Fibroblast of mammary gland (primary cell): ENCODE data around the gene MOAP1.

ENCODE experiments used
- DNase-seq: peaks from one replicate; pipeline ENCODE4 v3.0.0-alpha.2; 2010; ENCODE audit warnings: low read depth
- H3K4me3 ChIP-seq: 2 replicates; pipeline ENCODE4 v1.5.1; 2011; ENCODE audit warnings: low read depth, mild to moderate bottlenecking, low read length, moderate library complexity; ENCODE audit not compliant: control insufficient read depth
- TF ChIP-seq, protein P1 (sequence below): conservative IDR thresholded peaks from 2 replicates; pipeline ENCODE4 v1.5.1; 2011; ENCODE audit warnings: low read depth, low read length, inconsistent platforms; ENCODE audit not compliant: control insufficient read depth, insufficient read depth

MOAP1 gene

DNA sequence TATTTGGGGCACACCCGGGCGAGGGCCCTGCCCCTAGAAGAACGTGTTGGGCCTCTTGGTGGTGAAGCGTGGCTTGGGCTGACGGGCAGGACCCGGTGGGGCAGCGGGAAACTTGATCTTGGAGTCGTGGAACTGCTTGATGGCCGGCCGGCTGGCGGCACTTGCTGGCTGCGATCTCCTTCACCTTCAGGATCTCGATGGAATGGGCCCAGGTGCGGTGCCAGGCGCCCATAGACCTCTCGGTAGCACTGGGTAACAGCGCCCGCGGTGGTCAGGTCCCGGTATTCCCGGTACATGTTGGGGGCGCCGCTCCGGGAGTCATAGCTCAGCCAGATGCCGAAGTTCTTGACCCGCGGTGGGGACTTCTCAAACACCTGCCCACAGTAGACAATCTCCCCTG is 38.9 kb upstream of the MOAP1 start:
- DNase-seq: no peak

DNA sequence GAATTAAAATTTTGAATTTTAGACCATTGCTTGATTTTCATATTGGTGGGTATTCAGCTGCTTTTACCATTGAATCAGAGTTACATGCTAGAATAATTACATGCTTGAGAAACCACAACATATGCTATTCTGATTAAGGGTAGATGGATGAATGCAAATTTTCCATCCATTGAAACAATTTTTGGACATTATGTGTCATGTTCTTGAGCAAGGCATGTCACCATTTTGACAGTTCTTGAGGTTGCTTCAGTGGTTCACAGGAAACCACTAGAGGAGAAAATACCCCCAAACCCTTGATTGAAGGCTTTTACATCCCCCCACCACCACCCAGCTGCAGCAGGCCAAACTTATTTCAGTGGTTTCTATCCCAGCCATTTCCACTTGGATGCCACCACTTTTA is 35.8 kb upstream of the MOAP1 start:
- no peak for DNase-seq
- H3K4me3 ChIP-seq: no peak overlapping the region
- TF ChIP-seq, protein P1, sequence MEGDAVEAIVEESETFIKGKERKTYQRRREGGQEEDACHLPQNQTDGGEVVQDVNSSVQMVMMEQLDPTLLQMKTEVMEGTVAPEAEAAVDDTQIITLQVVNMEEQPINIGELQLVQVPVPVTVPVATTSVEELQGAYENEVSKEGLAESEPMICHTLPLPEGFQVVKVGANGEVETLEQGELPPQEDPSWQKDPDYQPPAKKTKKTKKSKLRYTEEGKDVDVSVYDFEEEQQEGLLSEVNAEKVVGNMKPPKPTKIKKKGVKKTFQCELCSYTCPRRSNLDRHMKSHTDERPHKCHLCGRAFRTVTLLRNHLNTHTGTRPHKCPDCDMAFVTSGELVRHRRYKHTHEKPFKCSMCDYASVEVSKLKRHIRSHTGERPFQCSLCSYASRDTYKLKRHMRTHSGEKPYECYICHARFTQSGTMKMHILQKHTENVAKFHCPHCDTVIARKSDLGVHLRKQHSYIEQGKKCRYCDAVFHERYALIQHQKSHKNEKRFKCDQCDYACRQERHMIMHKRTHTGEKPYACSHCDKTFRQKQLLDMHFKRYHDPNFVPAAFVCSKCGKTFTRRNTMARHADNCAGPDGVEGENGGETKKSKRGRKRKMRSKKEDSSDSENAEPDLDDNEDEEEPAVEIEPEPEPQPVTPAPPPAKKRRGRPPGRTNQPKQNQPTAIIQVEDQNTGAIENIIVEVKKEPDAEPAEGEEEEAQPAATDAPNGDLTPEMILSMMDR: no peak

More for the DNA sequence above, 38.9 kb upstream of the MOAP1 start:
- TF ChIP-seq, protein P1: no peak
- H3K4me3 ChIP-seq: no peak overlapping the region

DNA sequence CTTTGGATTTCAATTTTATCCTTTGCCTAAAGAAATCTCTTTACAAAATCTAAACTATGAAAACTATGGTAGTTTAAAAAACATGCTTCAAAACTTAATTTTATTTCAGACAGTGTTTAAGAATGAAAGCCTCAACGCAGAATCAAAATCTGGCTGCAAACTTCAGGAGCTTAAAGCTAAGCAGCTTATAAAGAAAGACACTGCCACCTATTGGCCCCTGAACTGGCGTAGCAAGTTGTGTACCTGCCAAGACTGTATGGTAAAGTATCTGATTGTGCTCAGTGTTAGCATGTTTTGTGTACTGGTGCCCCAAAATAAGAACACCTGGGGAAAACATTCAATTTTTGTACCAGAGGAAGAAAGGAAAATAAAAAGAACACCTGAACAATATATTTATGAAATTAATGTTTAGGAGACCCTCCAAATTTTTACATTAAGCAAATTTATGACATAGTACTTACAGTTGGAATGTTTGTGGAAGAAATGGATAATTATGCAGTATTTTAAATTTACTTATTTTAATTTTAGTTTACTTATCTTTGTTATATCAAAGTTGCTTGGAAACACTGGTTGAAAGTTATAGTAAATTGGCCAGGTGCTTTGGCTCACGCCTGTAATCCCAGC is 34.5 kb upstream of the MOAP1 start:
- peak; percentile 72 for DNase-seq
- TF ChIP-seq, protein P1: peak; percentile 71
- no peak overlapping the region for H3K4me3 ChIP-seq

DNA sequence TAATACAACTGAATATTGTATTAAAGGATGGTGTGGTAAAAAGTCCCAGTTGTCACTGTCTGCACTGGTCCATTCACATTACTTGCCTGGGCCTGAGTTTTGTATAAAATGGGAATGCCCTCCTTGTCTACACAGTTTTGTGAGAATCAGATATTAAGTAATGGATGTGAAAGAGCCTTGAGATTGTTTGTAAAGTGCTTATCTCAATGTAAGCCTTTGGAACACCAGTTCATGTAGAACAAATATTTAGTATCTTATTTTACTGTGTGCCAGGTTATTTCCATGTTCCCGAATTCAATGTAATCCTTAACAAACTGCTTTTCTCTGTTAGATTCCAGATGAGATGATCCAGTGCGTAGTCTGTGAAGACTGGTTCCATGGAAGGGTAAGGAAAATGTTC is 29.9 kb upstream of the MOAP1 start:
- DNase-seq: no peak
- TF ChIP-seq, protein P1: no peak
- H3K4me3 ChIP-seq: no peak overlapping the region

DNA sequence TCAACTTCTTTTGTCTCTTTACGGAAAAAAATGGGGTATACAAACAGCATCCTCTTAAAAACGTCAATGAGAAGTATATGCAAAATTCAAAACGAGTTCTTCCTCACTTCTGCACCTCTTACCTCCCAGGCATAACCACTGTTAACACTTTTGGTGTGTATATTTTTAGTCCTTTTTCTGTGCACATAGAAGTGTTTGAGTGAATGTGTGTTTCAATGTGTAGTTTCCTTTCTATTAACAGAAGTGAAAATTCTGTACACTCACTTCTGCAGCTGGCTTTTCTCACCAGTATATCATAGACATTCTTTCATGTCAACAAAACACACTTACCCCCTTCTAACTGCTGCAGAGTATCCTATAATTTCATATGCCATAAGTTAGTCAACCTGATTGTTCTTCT is 27.7 kb upstream of the MOAP1 start:
- TF ChIP-seq, protein P1: no peak
- no peak for DNase-seq
- no peak overlapping the region for H3K4me3 ChIP-seq

DNA sequence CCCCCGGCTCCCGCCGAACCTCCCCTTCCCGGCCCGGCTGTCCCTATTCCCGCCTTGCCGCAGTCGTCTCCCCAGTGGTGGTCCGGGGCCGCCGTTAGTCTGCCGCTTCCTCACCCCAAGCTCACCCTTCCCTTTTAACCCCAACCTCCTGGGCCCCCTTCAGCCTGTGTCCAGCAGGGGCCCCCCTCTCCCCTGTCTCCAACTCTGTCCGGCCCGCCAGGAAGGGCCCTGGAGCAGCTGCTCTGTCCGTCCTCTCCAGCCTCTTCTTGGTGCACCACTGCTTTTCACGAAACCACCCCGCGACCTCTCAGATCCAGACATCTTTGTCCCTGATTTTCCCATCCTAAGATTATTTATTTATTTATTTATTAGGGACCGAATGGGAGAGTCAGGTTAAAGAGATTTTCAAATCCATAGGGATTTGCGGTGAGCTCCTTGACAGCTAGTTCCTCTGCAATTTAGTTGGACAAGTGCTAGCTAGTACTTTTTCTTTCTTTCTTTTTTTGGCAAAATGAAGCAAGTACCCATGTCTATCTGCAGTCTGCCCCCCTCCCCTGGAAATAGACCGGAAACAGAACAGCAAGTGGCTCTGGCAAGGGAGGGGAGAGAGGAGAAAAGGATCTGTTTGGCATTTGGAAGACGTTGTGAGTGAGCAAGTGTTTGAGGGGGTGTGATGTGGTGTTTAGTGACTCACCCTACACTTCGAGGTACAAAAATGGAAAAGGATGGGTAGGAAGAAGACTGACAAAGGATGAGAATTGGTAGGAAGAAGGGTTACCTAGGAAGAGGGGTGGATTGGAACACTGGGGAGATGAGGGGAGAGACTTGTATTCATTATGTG is 23.0 kb upstream of the MOAP1 start:
- peak; percentile 69 for DNase-seq
- peak overlapping the region; percentile 89 for H3K4me3 ChIP-seq
- TF ChIP-seq, protein P1: peak; percentile 29
